ENCODE data around the gene LRRK1.

The LRRK1 gene

DNA sequence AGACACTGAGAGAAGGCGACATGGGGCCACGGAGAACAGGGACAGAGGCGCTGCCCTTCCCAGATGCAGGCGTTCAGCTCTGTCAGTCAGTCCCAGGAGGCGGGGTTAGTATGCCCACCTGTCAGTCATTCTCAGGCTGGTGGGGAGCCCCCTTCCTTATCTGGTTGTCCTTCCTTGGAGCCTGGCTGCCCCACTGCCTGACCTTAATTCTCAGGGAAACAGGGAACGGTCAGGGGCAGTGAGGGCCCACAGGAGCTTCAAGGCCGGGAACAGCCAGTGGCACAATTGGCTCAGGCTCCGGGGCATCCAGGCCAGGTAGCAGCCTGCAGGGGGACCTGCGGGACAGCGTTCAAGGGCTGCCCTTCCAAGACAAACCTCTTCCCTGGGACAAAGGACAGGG lies 199.5 kb downstream of the LRRK1 start:
- no peak for FAIRE-seq
- no peak for DNase-seq (ENCODE audit: extremely low spot score, insufficient read length, low read depth)

- FAIRE-seq = no peak
- DNase-seq (ENCODE audit: extremely low spot score, insufficient read length, low read depth) = no peak
Measured at GRCh38 chr15:101119181-101119580, 200.0 kb downstream of the LRRK1 start.

Measured in GM18507 (cell line).